Osteoblast (primary cell): ENCODE measurements around the gene PGAM2. TPM values are rescaled to one million over a fixed set of nuclear protein-coding genes. Genes with fewer than 3 reads are reported as not detected.

Source experiments
- DNase-seq: peaks from one replicate; pipeline ENCODE4 v3.0.0; 2011; ENCODE audit warnings: low spot score, mixed read lengths; ENCODE audit not compliant: insufficient read length; ENCODE audit errors: missing footprints
- H2AFZ ChIP-seq: 2 replicates; pipeline ENCODE4 v1.6.0; 2011; ENCODE audit warnings: mild to moderate bottlenecking, low read length
- H3K27ac ChIP-seq: 2 replicates; pipeline ENCODE4 v1.5.1; 2011; ENCODE audit warnings: mild to moderate bottlenecking, low read depth, low read length, moderate library complexity
- H3K27me3 ChIP-seq: 2 replicates; pipeline ENCODE4 v1.6.0; 2012; ENCODE audit warnings: mild to moderate bottlenecking, control low read depth, inconsistent platforms, low read length, moderate library complexity; ENCODE audit not compliant: insufficient read depth
- H3K36me3 ChIP-seq: 2 replicates; pipeline ENCODE4 v1.5.1; 2011; ENCODE audit warnings: mild to moderate bottlenecking, low read length, control low read depth, moderate library complexity; ENCODE audit not compliant: insufficient read depth
- H3K4me1 ChIP-seq: 2 replicates; pipeline ENCODE4 v1.5.1; 2011; ENCODE audit warnings: mild to moderate bottlenecking, low read length, control low read depth, moderate library complexity; ENCODE audit not compliant: insufficient read depth
- H3K4me2 ChIP-seq: 2 replicates; pipeline ENCODE4 v1.6.0; 2011; ENCODE audit warnings: mild to moderate bottlenecking, low read length; ENCODE audit not compliant: insufficient read depth
- H3K4me3 ChIP-seq: fragments of 200-600 bp; sonication (generic); 3 replicates; pipeline ENCODE4 v1.5.1; 2012; ENCODE audit warnings: mild to moderate bottlenecking, low read length, inconsistent platforms; ENCODE audit not compliant: insufficient read depth
- H3K79me2 ChIP-seq: 2 replicates; pipeline ENCODE4 v1.6.0; 2012; ENCODE audit warnings: mild to moderate bottlenecking, low read length, control low read depth, inconsistent platforms; ENCODE audit not compliant: insufficient read depth
- H3K9me3 ChIP-seq: 2 replicates; pipeline ENCODE4 v1.5.1; 2011; ENCODE audit warnings: low read depth, low read length, control low read depth
- H4K20me1 ChIP-seq: 2 replicates; pipeline ENCODE4 v1.6.0; 2012; ENCODE audit warnings: mild to moderate bottlenecking, low read length, control low read depth; ENCODE audit not compliant: insufficient read depth
- total RNA-seq: library from RNA; depleted of rRNA; stranded (reverse); fragments of >200 nt; gene quantifications from 2 replicates; pipeline ENCODE4 v1.2.3, GENCODE V29; 2012
- TF ChIP-seq, protein P1 (sequence below): IDR thresholded peaks from 2 replicates; pipeline ENCODE4 v1.5.1; 2011; ENCODE audit warnings: mild to moderate bottlenecking, low read depth, low read length, moderate library complexity; ENCODE audit errors: extremely low read depth

The PGAM2 gene
- total RNA-seq, 1 donor, result 0.36 TPM

DNA sequence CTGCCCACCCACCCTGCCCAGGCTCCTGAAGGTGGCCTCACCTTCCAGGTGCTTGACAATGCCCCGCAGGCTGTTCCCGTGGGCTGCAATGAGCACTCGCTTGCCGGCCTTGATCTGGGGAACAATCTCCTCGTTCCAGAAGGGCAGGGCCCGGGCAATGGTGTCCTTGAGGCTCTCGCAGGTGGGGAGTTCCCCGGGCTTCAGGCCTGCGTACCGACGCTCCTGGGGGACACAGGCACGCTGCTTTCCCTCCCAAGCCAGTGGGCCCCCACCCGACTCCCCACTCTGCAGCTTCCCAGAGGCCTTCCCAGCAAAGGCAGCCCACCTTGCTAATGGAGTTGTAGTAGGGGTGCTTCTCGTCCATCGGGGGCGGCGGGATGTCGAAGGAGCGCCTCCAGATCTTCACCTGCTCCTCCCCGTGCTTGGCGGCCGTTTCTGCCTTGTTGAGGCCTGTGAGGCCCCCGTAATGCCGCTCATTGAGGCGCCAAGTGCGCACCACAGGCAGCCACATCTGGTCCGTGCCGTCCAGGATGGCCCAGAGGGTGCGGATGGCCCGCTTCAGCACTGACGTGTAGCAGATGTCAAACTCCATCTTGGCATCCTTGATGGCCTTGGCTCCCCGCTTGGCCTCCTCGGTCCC, 456 bp downstream of the PGAM2 start:
- H3K27ac ChIP-seq, result no peak overlapping the region
- H4K20me1 ChIP-seq, result peaks cover 22% of the 10 kb centered on the region
- H3K4me3 ChIP-seq, result peak overlapping the region; percentile 7
- peak; percentile 84 for DNase-seq
- TF ChIP-seq, protein P1, sequence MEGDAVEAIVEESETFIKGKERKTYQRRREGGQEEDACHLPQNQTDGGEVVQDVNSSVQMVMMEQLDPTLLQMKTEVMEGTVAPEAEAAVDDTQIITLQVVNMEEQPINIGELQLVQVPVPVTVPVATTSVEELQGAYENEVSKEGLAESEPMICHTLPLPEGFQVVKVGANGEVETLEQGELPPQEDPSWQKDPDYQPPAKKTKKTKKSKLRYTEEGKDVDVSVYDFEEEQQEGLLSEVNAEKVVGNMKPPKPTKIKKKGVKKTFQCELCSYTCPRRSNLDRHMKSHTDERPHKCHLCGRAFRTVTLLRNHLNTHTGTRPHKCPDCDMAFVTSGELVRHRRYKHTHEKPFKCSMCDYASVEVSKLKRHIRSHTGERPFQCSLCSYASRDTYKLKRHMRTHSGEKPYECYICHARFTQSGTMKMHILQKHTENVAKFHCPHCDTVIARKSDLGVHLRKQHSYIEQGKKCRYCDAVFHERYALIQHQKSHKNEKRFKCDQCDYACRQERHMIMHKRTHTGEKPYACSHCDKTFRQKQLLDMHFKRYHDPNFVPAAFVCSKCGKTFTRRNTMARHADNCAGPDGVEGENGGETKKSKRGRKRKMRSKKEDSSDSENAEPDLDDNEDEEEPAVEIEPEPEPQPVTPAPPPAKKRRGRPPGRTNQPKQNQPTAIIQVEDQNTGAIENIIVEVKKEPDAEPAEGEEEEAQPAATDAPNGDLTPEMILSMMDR, result no peak
- peaks cover 22% of the 10 kb centered on the region for H3K36me3 ChIP-seq
- H3K27me3 ChIP-seq, result no peaks in the 10 kb centered on the region
- peaks cover 8% of the 10 kb centered on the region for H3K4me1 ChIP-seq
- H3K79me2 ChIP-seq, result no peaks in the 10 kb centered on the region
- H3K4me2 ChIP-seq, result peak overlapping the region; percentile 15
- no peaks in the 10 kb centered on the region for H3K9me3 ChIP-seq
- no peak overlapping the region for H2AFZ ChIP-seq

DNA sequence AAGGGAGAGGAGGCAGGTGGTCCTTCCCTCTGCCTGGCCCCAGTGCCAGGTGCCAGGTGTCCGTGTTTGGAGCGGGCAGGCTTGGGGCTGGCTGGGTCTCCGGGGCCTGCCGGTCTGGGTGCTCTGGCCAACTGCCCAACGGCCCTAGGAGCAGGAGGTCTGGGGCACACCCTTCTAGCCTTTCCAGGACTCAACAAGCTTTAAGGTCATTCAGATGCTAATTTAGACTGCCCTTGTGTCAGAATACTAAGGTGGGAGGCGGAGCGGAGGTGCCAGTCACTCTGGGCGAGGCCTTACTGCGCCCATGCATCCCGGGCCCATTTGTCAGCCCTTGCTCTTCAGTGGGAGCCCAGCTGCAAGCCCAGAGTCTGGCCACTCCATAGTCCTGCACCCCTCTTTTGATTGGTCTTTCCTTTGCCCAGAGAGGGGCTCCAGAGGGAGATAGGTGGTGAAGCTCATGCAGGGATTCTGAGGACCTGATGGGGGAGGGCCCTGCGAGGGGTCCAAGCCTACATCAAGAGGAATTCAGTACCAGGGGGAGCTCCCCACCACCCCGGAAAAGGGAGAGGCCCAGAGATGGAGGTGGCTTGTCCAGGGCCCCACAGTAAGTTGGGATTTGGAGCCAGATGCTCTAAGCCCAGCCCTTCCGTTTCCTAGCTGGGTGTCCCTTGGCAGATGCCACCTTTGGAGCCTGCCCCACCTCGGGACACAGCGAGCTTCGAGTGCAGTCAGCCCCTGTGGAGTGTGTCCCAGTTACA, 1.3 kb downstream of the PGAM2 start:
- H3K79me2 ChIP-seq, result no peaks in the 10 kb centered on the region
- TF ChIP-seq, protein P1, result no peak
- no peak overlapping the region for H2AFZ ChIP-seq
- no peaks in the 10 kb centered on the region for H3K27me3 ChIP-seq
- H3K27ac ChIP-seq, result no peak overlapping the region
- peaks cover 8% of the 10 kb centered on the region for H3K4me1 ChIP-seq
- DNase-seq, result peak; percentile 71
- peaks cover 30% of the 10 kb centered on the region for H3K36me3 ChIP-seq
- no peak overlapping the region for H3K4me3 ChIP-seq
- H3K4me2 ChIP-seq, result no peak overlapping the region
- peaks cover 22% of the 10 kb centered on the region for H4K20me1 ChIP-seq
- H3K9me3 ChIP-seq, result no peaks in the 10 kb centered on the region

DNA sequence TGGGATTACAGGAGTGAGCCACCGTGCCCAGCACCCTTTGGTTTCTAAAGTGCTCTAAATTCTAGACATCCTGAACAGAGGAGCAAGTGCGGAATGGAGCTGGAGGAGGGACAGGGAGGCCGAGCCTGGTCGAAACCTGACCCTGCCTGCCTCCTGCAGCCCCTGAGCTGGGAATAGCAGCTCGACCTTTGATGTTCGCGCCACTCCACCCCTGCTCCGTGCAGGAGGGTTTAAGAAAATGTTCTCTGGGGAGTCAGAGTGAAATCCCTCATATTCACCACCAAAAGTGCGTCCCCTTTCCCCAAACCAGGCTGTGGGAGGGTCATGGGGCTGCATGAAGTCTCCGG, 1.8 kb downstream of the PGAM2 start:
- no peaks in the 10 kb centered on the region for H3K9me3 ChIP-seq
- H3K4me3 ChIP-seq, result no peak overlapping the region
- no peak for DNase-seq
- H3K27ac ChIP-seq, result no peak overlapping the region
- H2AFZ ChIP-seq, result no peak overlapping the region
- TF ChIP-seq, protein P1, result no peak
- peaks cover 8% of the 10 kb centered on the region for H3K4me1 ChIP-seq
- no peak overlapping the region for H3K4me2 ChIP-seq
- H3K27me3 ChIP-seq, result no peaks in the 10 kb centered on the region
- H3K79me2 ChIP-seq, result no peaks in the 10 kb centered on the region
- peaks cover 35% of the 10 kb centered on the region for H3K36me3 ChIP-seq
- peaks cover 22% of the 10 kb centered on the region for H4K20me1 ChIP-seq

DNA sequence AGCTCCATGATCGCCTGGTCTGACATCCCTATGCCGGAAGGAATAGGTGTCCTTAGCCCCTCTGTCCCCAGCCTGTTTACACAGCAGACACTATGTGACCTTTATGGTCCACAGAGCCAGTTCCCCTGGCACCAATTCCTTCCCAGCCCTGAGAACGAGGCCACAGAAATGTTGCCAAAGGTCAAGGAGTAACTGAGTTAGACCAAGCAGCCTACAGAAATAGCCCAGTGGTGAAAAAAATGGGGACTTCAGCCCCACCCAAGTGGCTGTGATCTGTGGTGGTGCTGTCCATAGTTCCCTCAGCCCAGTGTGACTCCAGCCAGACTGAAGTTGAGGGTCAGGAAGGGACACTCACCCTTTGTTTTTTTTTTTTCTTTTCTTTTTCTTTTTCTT, 2.5 kb downstream of the PGAM2 start:
- Histone ChIP-seq H3K27me3 (no peaks in the 10 kb centered on the region), H3K27ac (no peak overlapping the region), H2AFZ (no peak overlapping the region), H3K36me3 (peaks cover 41% of the 10 kb centered on the region), H4K20me1 (peaks cover 24% of the 10 kb centered on the region), H3K4me3 (no peak overlapping the region), H3K9me3 (no peaks in the 10 kb centered on the region), H3K4me2 (no peak overlapping the region), H3K79me2 (no peaks in the 10 kb centered on the region), H3K4me1 (peaks cover 8% of the 10 kb centered on the region)
- TF ChIP-seq, protein P1, result no peak
- DNase-seq, result peak; percentile 66
